ENCODE data around the gene PRMT3. TPM values are rescaled to one million over a fixed set of nuclear protein-coding genes. Genes with fewer than 3 reads are reported as not detected.

The PRMT3 gene
- total RNA-seq, 1 experiment from 2014 or later = 24.0 TPM

DNA sequence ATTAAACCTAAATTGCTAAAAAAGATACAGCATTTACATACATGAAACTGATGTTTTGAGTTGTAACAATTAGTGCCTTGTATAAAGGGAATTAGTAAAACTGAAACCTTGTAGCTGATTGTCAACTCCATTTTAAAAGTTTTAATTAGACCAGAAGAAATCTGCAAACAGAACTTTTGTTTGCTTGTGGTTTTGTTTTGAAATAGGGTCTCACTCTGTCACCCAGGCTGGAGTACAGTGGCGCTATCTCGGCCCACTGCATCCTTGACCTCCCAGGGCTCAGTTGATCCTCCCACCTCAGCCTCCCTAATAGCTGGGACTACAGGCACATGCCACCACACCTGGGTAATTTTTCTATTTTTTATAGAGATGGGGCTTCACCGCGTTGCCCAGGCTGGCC, 125.4 kb downstream of the PRMT3 start:
- Mint-ChIP-seq H3K9me3 (ENCODE audit: low read depth, unreplicated experiment) (no peaks in the 10 kb centered on the region), H3K4me3 (ENCODE audit: low read depth, unreplicated experiment) (no peak overlapping the region), H3K4me1 (ENCODE audit: low read depth, unreplicated experiment) (no peaks in the 10 kb centered on the region), H3K27ac (ENCODE audit: unreplicated experiment) (no peak overlapping the region), H3K36me3 (ENCODE audit: insufficient read depth, unreplicated experiment) (no peaks in the 10 kb centered on the region), H3K27me3 (ENCODE audit: unreplicated experiment) (no peaks in the 10 kb centered on the region)
- BruUV-seq (replicated peaks) = no TSS peak
- TF ChIP-seq, protein P1, sequence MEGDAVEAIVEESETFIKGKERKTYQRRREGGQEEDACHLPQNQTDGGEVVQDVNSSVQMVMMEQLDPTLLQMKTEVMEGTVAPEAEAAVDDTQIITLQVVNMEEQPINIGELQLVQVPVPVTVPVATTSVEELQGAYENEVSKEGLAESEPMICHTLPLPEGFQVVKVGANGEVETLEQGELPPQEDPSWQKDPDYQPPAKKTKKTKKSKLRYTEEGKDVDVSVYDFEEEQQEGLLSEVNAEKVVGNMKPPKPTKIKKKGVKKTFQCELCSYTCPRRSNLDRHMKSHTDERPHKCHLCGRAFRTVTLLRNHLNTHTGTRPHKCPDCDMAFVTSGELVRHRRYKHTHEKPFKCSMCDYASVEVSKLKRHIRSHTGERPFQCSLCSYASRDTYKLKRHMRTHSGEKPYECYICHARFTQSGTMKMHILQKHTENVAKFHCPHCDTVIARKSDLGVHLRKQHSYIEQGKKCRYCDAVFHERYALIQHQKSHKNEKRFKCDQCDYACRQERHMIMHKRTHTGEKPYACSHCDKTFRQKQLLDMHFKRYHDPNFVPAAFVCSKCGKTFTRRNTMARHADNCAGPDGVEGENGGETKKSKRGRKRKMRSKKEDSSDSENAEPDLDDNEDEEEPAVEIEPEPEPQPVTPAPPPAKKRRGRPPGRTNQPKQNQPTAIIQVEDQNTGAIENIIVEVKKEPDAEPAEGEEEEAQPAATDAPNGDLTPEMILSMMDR (IDR thresholded peaks at IDR 0.05; ENCODE audit: unreplicated experiment) = no peak
- CTCF ChIA-PET = no interaction called here
- intact Hi-C loops (cut with micrococcal nuclease; ENCODE audit: unreplicated experiment) = no loop called here
- DNase-seq = no peak

DNA sequence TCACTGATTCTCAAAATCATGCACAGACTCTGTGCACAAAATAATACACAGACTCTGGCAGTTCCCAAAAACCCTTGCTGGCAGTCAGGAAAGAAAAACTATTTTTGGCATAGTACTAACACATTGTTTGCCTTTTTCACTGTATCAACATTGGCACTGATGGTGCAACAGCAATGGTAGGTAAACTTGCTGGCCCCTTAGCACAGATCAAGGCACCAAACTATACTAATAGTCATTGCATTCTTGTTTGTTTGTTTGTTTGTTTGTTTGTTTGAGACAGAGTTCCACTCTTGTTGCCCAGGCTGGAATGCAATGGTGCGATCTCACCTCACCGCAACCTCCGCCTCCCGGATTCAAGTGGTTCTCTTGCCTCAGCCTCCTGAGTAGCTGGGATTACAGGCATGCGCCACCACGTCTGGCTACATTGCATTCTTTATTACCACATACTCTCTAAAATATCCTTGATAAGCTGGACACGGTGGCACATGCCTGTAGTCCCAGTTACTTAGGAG, 130.9 kb downstream of the PRMT3 start:
- CTCF ChIA-PET = no interaction called here
- BruUV-seq (replicated peaks) = no TSS peak

DNA sequence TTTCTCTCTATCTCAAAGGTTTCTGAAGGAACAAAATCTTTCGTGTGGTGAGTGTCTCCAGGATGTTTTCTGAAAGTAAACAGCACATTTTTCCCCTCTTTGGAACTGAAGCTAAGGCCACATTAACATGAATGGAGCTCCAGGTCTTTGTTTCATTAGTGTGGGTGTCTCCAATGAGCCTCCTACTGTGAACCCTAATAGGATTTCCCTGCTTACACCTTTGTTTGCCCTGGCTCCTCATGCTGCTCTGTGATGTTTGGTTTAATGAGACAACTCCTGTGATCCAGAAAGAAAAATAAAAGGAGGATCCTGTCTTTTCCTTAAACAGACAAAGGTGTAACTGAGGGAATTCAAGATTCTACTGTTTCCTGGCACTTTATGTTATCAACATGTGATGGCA, 135.0 kb downstream of the PRMT3 start:
- CTCF ChIA-PET = interaction anchor here (1.0 kb wide), 1 partner anchor 22 kb away, joined by 3 read pairs; no protein-coding TSS in a partner anchor
- Mint-ChIP-seq H3K27me3 (ENCODE audit: unreplicated experiment) (no peaks in the 10 kb centered on the region), H3K4me3 (ENCODE audit: low read depth, unreplicated experiment) (no peak overlapping the region), H3K9me3 (ENCODE audit: low read depth, unreplicated experiment) (no peaks in the 10 kb centered on the region), H3K4me1 (ENCODE audit: low read depth, unreplicated experiment) (no peaks in the 10 kb centered on the region), H3K36me3 (ENCODE audit: insufficient read depth, unreplicated experiment) (no peaks in the 10 kb centered on the region), H3K27ac (ENCODE audit: unreplicated experiment) (no peak overlapping the region)
- no peak for DNase-seq
- TF ChIP-seq, protein P1 (IDR thresholded peaks at IDR 0.05; ENCODE audit: unreplicated experiment) = no peak
- BruUV-seq (replicated peaks) = no TSS peak
- intact Hi-C loops (cut with micrococcal nuclease; ENCODE audit: unreplicated experiment) = no loop called here

More for the DNA sequence above, 130.9 kb downstream of the PRMT3 start:
- no peak overlapping the region for H3K4me3 Mint-ChIP-seq (ENCODE audit: low read depth, unreplicated experiment)
- no peaks in the 10 kb centered on the region for H3K9me3 Mint-ChIP-seq (ENCODE audit: low read depth, unreplicated experiment)
- no peak overlapping the region for H3K27ac Mint-ChIP-seq (ENCODE audit: unreplicated experiment)
- H3K27me3 Mint-ChIP-seq (ENCODE audit: unreplicated experiment) = no peaks in the 10 kb centered on the region
- TF ChIP-seq, protein P1 (IDR thresholded peaks at IDR 0.05; ENCODE audit: unreplicated experiment) = no peak
- intact Hi-C loops (cut with micrococcal nuclease; ENCODE audit: unreplicated experiment) = no loop called here
- no peaks in the 10 kb centered on the region for H3K4me1 Mint-ChIP-seq (ENCODE audit: low read depth, unreplicated experiment)
- no peak for DNase-seq
- H3K36me3 Mint-ChIP-seq (ENCODE audit: insufficient read depth, unreplicated experiment) = no peaks in the 10 kb centered on the region

DNA sequence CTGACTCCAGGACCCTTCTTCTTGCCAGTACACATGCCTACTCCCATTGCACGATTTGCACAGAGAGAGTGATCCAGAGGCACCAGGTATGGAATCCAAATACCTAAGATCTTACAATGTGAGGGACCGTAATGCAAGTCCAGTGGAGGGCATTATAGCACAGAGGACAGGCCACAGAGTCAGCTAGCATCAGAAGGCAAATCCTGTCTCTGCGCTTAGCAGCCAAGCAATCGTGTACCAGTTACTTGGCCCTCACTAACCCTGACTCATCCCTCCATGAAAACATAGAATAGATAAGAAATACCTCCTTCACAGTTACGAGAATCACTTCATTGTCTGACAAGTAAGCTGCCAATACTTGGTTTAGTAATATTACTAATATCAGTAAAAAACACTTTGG, 142.2 kb downstream of the PRMT3 start:
- peaks cover 9% of the 10 kb centered on the region for H3K4me1 Mint-ChIP-seq (ENCODE audit: low read depth, unreplicated experiment)
- no peak for DNase-seq
- no peak overlapping the region for H3K27ac Mint-ChIP-seq (ENCODE audit: unreplicated experiment)
- TF ChIP-seq, protein P1 (IDR thresholded peaks at IDR 0.05; ENCODE audit: unreplicated experiment) = no peak
- no peaks in the 10 kb centered on the region for H3K36me3 Mint-ChIP-seq (ENCODE audit: insufficient read depth, unreplicated experiment)
- H3K4me3 Mint-ChIP-seq (ENCODE audit: low read depth, unreplicated experiment) = no peak overlapping the region
- peaks cover 12% of the 10 kb centered on the region for H3K27me3 Mint-ChIP-seq (ENCODE audit: unreplicated experiment)
- no peaks in the 10 kb centered on the region for H3K9me3 Mint-ChIP-seq (ENCODE audit: low read depth, unreplicated experiment)
- CTCF ChIA-PET = no interaction called here
- BruUV-seq (replicated peaks) = no TSS peak
- intact Hi-C loops (cut with micrococcal nuclease; ENCODE audit: unreplicated experiment) = no loop called here
